ENCODE measurements around the gene PPP3R1. TPM values are rescaled to one million over a fixed set of nuclear protein-coding genes. Genes with fewer than 3 reads are reported as not detected.
A peak's percentile ranks its signal among the peaks of the same experiment; 100 is the strongest.

The PPP3R1 gene
- total and polyA plus RNA-seq, 9 of the 15 experiments (the other 6 are each of a cell fraction or from before 2014, with no cell fraction given): 3.7 to 70.0 (median 24.8) TPM

- TF ChIP-seq STAT6 (CRISPR knock-in tag; IDR thresholded peaks at IDR 0.05) (no peak), CHD4 (IDR thresholded peaks at IDR 0.05; ENCODE audit: insufficient read depth, insufficient replicate concordance, low read depth, low read length, poor library complexity, severe bottlenecking) (no peak), NFE2 (IDR thresholded peaks at IDR 0.05; ENCODE audit: low read depth) (peak; percentile 34; the same call in 1 of the 2 replicates), SRSF1 (IDR thresholded peaks at IDR 0.05; ENCODE audit: low read depth, low read length) (no peak), HIVEP1 (CRISPR knock-in tag; IDR thresholded peaks at IDR 0.05) (no peak), CTCFL (IDR thresholded peaks at IDR 0.05; ENCODE audit: borderline replicate concordance, insufficient read depth, low read depth, low read length, poor library complexity, severe bottlenecking) (no peak), BRF1 (IDR thresholded peaks at IDR 0.05; ENCODE audit: borderline replicate concordance, extremely low read depth, insufficient read length) (no peak), HMGN3 (IDR thresholded peaks at IDR 0.05; ENCODE audit: borderline replicate concordance, extremely low read depth, insufficient read length, low read depth, low read length) (peak; percentile 66), HOMEZ (CRISPR knock-in tag; IDR thresholded peaks at IDR 0.05) (no peak), NCOA4 (IDR thresholded peaks at IDR 0.05; ENCODE audit: partially characterized antibody) (peak; percentile 91), ZBTB9 (CRISPR knock-in tag; IDR thresholded peaks at IDR 0.05) (no peak), ZNF766 (CRISPR knock-in tag; conservative IDR thresholded peaks at IDR 0.05) (peak; percentile 93)
These were observed 116.6 kb downstream of the PPP3R1 start (continued) for GRCh38 chr2:68135448-68136320.

All from K562 (cell line).